Stimulated activated CD8-positive, alpha-beta memory T cell treated with anti-CD3 and anti-CD28 coated beads, Interleukin-4, amount 100 ng/mL, for 1 hour (primary cell): ENCODE data around the gene TTLL3.
A peak's percentile ranks its signal among the peaks of the same experiment; 100 is the strongest.

Experiments used
- DNase-seq, 2 donors: peaks; one replicate each; pipeline ENCODE4 v3.0.0-alpha.2; 2020; ENCODE audit warnings: low read depth in 2 of 2, low spot score in 1 of 2

Gene TTLL3

DNA sequence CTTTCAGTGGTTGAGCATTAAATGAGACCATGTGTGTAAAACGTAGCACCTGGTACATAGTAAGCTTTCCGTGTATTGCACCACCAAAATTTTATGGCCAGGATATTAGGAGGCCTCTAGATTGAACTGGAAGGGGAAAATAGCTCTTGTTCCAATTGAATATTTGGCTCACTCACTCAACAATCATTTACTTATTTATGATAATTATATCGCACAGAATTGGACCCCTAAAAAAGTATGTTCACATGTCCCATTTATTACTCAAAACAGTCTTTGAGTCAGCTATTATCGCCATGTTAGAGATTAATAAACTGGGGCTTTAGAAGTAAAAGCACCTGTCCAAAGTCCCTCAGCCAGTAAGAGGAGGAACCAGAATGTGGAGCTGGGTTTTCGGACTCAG lies 5.1 kb upstream of the TTLL3 start:
- DNase-seq = no peak

GRCh38 chr3:9806137-9806536 lies 3.9 kb upstream of the TTLL3 start:
- no peak for DNase-seq

GRCh38 chr3:9806688-9807589 lies 3.1 kb upstream of the TTLL3 start:
- DNase-seq = no peak

DNA sequence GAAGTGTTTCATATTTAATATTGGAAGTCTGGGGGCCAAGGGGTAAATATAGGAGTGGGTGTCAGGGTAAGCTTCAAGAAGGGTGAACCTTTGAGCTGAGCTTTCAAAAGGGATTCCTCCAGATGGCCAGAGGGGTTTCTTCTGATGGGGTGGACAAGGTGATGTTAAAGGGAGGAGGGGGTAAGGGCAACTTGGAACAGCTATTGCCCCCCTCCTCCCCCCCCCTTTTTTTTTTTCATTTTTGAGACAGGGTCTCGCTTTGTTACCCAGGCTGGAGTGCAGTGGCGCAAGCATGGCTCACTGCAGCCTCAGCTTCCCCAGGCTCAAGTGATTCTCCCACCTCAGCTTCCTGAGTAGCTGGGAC lies 2.1 kb upstream of the TTLL3 start:
- DNase-seq = no peak

- peak in 1 of 2 donors; percentile 28 for DNase-seq
Observed at GRCh38 chr3:9808345-9809037, 1.6 kb upstream of the TTLL3 start.

DNA sequence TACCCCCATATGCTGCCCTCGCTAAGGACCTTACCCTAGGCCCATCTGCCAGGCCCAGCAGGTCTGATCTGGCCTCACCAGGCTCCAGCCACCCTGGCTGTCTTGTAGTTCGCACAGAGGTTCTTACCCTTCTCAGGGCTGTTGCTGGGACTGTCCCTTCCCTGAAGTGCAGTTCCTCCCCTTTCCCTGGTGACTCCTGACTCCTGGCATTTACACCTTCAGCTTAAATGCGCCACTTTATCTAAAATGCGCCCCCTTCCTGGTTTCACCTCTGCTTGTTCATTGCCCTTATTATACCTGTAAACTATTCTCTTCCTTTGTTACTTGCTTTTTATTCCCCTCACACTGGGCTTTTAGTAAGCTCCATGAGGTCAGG lies 835 bp upstream of the TTLL3 start:
- DNase-seq = no peak

- DNase-seq = no peak
Observed at GRCh38 chr3:9810433-9810770, 340 bp downstream of the TTLL3 start.

DNA sequence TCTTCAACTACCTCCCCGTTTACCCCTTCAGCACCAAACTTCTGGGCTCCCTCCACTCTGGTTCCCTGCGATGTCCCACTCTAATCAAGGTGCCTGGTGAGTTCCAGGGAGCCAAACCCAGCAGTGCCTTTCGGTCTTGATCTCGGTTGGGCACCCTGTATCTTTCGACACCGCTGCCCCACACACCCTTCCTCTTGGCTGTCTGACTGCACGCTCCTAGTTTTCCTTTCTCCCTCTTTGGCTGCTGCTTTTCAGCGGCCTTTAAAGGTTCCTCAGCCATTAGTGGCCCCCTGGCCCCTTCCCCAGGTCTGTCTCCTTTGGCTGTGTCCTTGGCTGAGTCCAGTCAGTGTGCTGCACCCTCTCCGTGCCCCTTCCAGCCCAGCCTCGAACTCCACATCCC lies 784 bp downstream of the TTLL3 start:
- DNase-seq = no peak

GRCh38 chr3:9812870-9813483 lies 2.9 kb downstream of the TTLL3 start:
- DNase-seq = no peak

- DNase-seq = no peak
Observed at GRCh38 chr3:9815986-9816385, 5.9 kb downstream of the TTLL3 start.

- DNase-seq = no peak
Observed at GRCh38 chr3:9817436-9817835, 7.4 kb downstream of the TTLL3 start.

GRCh38 chr3:9818666-9819335 lies 8.7 kb downstream of the TTLL3 start:
- no peak for DNase-seq

- DNase-seq = no peak
Observed at GRCh38 chr3:9820543-9820942, 10.5 kb downstream of the TTLL3 start.

DNA sequence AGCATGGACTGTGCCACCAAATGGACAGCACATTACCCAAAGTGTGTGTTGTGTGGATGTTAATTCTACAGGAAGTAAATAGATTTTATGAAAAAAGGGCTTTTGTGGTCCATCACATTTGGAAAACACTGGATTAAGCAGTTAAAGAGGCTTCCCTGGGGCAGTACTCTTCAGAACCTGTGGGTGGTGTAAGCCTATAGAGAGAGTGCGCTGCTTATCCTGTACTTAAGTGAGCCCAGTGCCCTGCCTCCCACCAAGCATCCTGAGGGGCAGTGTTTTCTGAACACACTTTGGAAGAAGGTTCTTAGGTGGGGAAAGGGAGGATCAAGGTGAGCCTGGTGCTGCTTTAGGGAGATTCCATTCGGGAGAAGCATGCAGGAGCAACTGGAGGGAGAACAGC lies 10.9 kb downstream of the TTLL3 start:
- no peak for DNase-seq

DNA sequence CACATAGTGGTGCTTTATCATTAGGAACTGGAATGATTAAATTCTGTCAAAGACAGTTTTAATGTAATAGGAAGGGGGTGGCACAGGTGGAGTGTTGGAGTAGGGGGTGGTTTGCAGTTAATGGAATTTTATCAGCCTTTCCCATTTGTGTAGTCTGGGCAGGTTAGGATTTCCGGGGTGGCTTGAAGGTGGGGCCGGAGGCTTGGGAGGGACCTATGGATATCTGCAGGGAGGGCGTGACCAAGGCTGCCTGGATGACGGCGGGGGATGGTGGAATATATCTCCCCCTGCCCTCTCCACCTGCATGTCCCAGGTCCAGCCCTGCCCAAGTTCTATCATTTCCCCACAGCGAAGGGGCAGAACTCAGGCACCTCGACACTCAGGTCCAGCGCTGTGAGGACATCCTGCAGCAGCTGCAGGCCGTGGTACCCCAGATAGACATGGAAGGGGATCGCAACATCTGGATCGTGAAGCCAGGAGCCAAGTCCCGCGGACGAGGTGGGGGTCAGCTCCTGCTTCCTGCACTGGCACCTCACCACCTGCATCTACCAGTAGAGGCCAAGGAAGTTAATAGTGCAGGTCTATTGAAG lies 15.5 kb downstream of the TTLL3 start:
- DNase-seq = no peak

DNA sequence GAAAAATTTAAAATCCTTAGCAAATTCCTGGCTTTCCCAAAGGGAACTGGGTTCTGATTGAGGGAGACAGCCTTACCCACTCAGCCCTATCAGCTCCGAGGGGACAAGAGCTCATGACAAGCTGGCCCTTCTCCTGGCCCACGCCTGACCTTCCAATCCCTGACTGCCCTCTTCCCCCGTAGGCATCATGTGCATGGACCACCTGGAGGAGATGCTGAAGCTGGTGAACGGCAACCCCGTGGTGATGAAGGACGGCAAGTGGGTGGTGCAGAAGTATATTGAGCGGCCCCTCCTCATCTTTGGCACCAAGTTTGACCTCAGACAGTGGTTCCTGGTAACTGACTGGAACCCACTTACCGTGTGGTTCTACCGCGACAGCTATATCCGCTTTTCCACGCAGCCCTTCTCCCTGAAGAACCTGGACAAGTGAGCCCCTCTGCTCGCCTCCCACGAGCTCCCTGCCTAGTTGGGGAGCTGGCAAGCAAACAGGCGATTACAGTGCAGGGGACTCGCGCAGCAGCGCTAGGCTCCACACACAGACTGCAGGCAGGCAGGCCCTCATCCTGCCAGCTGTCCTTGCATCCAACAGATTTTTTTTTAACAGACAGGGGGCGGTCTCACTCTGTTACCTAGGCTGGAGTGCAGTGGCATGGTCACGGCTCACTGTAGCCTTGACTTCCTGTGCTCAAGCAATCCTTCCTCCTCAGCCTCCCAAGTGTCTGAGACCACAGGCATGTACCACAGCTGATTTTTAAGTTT lies 16.9 kb downstream of the TTLL3 start:
- no peak for DNase-seq

- DNase-seq = no peak
Observed at GRCh38 chr3:9828801-9829755, 19.0 kb downstream of the TTLL3 start.

DNA sequence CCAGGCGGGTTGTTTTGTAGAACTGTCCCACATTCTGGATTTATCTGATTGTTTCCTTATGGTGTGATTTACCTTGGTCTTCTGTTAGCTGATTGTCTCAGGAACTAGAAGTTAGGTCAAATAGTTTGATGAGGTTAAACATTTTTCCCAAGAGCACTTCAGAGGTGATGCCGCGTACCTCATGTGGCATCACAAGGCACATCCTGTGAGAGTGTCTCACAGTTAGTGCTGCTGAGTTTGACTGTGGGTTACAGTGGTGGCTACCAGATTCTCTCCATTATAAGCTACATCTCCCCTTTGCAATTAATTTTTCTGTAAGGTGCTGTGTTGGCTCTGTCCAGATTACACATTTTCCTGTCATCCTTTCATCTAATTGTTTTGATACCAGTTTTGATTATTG lies 21.2 kb downstream of the TTLL3 start:
- DNase-seq = no peak

- DNase-seq = no peak
Observed at GRCh38 chr3:9833078-9833477, 23.0 kb downstream of the TTLL3 start.
